Measurements from ENCODE around the gene FOXO4.

GRCh38 chrX:71082124-71082647, 13.5 kb upstream of the FOXO4 start:
- TF ChIP-seq, protein P1, sequence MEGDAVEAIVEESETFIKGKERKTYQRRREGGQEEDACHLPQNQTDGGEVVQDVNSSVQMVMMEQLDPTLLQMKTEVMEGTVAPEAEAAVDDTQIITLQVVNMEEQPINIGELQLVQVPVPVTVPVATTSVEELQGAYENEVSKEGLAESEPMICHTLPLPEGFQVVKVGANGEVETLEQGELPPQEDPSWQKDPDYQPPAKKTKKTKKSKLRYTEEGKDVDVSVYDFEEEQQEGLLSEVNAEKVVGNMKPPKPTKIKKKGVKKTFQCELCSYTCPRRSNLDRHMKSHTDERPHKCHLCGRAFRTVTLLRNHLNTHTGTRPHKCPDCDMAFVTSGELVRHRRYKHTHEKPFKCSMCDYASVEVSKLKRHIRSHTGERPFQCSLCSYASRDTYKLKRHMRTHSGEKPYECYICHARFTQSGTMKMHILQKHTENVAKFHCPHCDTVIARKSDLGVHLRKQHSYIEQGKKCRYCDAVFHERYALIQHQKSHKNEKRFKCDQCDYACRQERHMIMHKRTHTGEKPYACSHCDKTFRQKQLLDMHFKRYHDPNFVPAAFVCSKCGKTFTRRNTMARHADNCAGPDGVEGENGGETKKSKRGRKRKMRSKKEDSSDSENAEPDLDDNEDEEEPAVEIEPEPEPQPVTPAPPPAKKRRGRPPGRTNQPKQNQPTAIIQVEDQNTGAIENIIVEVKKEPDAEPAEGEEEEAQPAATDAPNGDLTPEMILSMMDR (IDR thresholded peaks at IDR 0.05; ENCODE audit: low read length), result no peak
- no peak for TF ChIP-seq EZH2 (IDR thresholded peaks at IDR 0.05; ENCODE audit: borderline replicate concordance, low read length)

Measured in OCI-LY1 (cell line).